A549 (cell line): ENCODE data around the gene WDR82. TPM values are rescaled to one million over a fixed set of nuclear protein-coding genes. Genes with fewer than 3 reads are reported as not detected.

ENCODE experiments used
- ATAC-seq, 2 experiments: fragments of 200-7000 bp in 1 of 2; fragments of >200 bp in 1 of 2; cut with Nextera tagmentation in 1 of 2; cut with Tn5 transposase in 1 of 2; 3 replicates each; pipeline versions ENCODE4 v1.8.0 to v1.9.1; 2018 to 2020; ENCODE audit warnings: mild to moderate bottlenecking in 1 of 2, moderate library complexity in 1 of 2
- CTCF ChIA-PET: fragments of 300-600 bp; sonication (Branson Sonifier 250); formaldehyde crosslinking; extraction: SDS; loops from one replicate; lab custom pipeline; 2021; ENCODE audit warnings: antibody characterized with exemption, inconsistent platforms; lab: Yijun Ruan, JAX
- POLR2A ChIA-PET: fragments of 350-600 bp; formaldehyde crosslinking; extraction: SDS; loops from one replicate; lab custom pipeline; 2021; ENCODE audit warnings: antibody characterized with exemption, inconsistent platforms; lab: Yijun Ruan, JAX
- DNase-seq, 2 experiments: peaks; one replicate each; pipeline versions ENCODE4 v3.0.0 to v3.0.0-alpha.2; 2011 to 2016; ENCODE audit warnings: low read depth in 1 of 2, low spot score in 1 of 2
- FAIRE-seq: peaks from 2 replicates; lab custom pipeline; 2011; peaks lifted over from hg19 to GRCh38; lab: Jason Lieb, UNC
- H3K27ac ChIP-seq, 2 experiments: fragments of >200 bp; sonication (Bioruptor Twin); formaldehyde crosslinking; 3 replicates each; pipeline ENCODE4 v1.5.1; 2016 to 2017
- H3K4me1 ChIP-seq: fragments of >200 bp; sonication (Bioruptor Twin); formaldehyde crosslinking; 3 replicates; pipeline ENCODE4 v1.6.1; 2016
- H3K4me2 ChIP-seq: fragments of >200 bp; sonication (Bioruptor Twin); formaldehyde crosslinking; 3 replicates; pipeline ENCODE4 v1.6.1; 2016
- H3K4me3 ChIP-seq: fragments of >200 bp; sonication (Bioruptor Twin); formaldehyde crosslinking; 3 replicates; pipeline ENCODE4 v1.5.1; 2016
- H3K9me3 ChIP-seq: fragments of >200 bp; sonication (Bioruptor Twin); formaldehyde crosslinking; 3 replicates; pipeline ENCODE4 v1.6.1; 2016
- CEBPB ChIP-seq, 2 experiments: fragments of >200 bp in 1 of 2; sonication (Bioruptor Twin) in 1 of 2; formaldehyde crosslinking in 1 of 2; IDR thresholded peaks; 2 replicates each; pipeline ENCODE4 v1.6.1; 2012 to 2016
- CHD2 ChIP-seq: fragments of 150-350 bp; IDR thresholded peaks from 2 replicates; pipeline ENCODE4 v1.6.1; 2014; ENCODE audit warnings: low read length; ENCODE audit not compliant: partially characterized antibody
- EP300 ChIP-seq, 2 experiments: fragments of >200 bp; sonication (Bioruptor Twin); formaldehyde crosslinking; IDR thresholded peaks; 2 replicates in 1 of 2; 3 replicates in 1 of 2; pipeline ENCODE4 v1.6.1; 2016 to 2017
- FOSL2 ChIP-seq, 2 experiments: fragments of 450-650 bp in 1 of 2; fragments of >200 bp in 1 of 2; sonication (Bioruptor Twin) in 1 of 2; formaldehyde crosslinking; IDR thresholded peaks; 2 replicates each; pipeline versions ENCODE4 v1.5.0 to v1.6.1; 2016 to 2020; ENCODE audit warnings: mild to moderate bottlenecking in 1 of 2, moderate library complexity in 1 of 2
- GATA3 ChIP-seq: IDR thresholded peaks from 2 replicates; pipeline ENCODE4 v1.6.1; 2012; ENCODE audit warnings: borderline replicate concordance
- HDAC2 ChIP-seq: fragments of 200-600 bp; sonication (generic); IDR thresholded peaks from 2 replicates; pipeline ENCODE4 v1.6.1; 2016
- HMGXB4 ChIP-seq: fragments of 250-450 bp; sonication (Bioruptor Pico); IDR thresholded peaks from 2 replicates; pipeline ENCODE4 v1.5.0; 2021; ENCODE audit warnings: mild to moderate bottlenecking, moderate library complexity, borderline replicate concordance
- JUNB ChIP-seq: fragments of >200 bp; sonication (Bioruptor Twin); formaldehyde crosslinking; IDR thresholded peaks from 2 replicates; pipeline ENCODE4 v1.6.1; 2016
- KDM1A ChIP-seq: fragments of 200-600 bp; sonication (generic); IDR thresholded peaks from 2 replicates; pipeline ENCODE4 v1.6.1; 2016; ENCODE audit warnings: low read depth, mild to moderate bottlenecking
- KDM5A ChIP-seq: fragments of 200-600 bp; sonication (generic); IDR thresholded peaks from 2 replicates; pipeline ENCODE4 v1.6.1; 2016; ENCODE audit warnings: antibody characterized with exemption, mild to moderate bottlenecking
- MAFK ChIP-seq: fragments of 450-650 bp; IDR thresholded peaks from 2 replicates; pipeline ENCODE4 v1.6.1; 2014; ENCODE audit not compliant: partially characterized antibody
- MAX ChIP-seq: IDR thresholded peaks from 2 replicates; pipeline ENCODE4 v1.6.1; 2012
- NR3C1 ChIP-seq: fragments of >200 bp; sonication (Bioruptor Twin); formaldehyde crosslinking; IDR thresholded peaks from 3 replicates; pipeline ENCODE4 v1.6.1; 2017
- PBX3 ChIP-seq: IDR thresholded peaks from 2 replicates; pipeline ENCODE4 v1.6.1; 2012
- PHF8 ChIP-seq: fragments of 200-600 bp; sonication (generic); IDR thresholded peaks from 2 replicates; pipeline ENCODE4 v1.6.1; 2016; ENCODE audit warnings: low read depth, mild to moderate bottlenecking, antibody characterized with exemption, moderate library complexity, borderline replicate concordance
- POLR2AphosphoS2 ChIP-seq: conservative IDR thresholded peaks from 2 replicates; pipeline ENCODE4 v1.6.1; 2012; ENCODE audit warnings: low read length, improper control_type of control experiment, inconsistent platforms
- RAD21 ChIP-seq, 2 experiments: fragments of >200 bp in 1 of 2; sonication (Bioruptor Twin) in 1 of 2; formaldehyde crosslinking in 1 of 2; IDR thresholded peaks in 1 of 2; conservative IDR thresholded peaks in 1 of 2; 2 replicates in 1 of 2; 3 replicates in 1 of 2; pipeline ENCODE4 v1.6.1; 2012 to 2018; ENCODE audit warnings: inconsistent platforms in 1 of 2
- RARB ChIP-seq: fragments of 250-450 bp; sonication (Bioruptor Pico); IDR thresholded peaks from 2 replicates; pipeline ENCODE4 v1.8.0; 2021; ENCODE audit warnings: mild to moderate bottlenecking, moderate library complexity
- RCOR1 ChIP-seq: fragments of 150-350 bp; IDR thresholded peaks from 2 replicates; pipeline ENCODE4 v1.6.1; 2014; ENCODE audit warnings: antibody characterized with exemption, low read length, low read depth
- RFX5 ChIP-seq: fragments of 450-650 bp; IDR thresholded peaks from 2 replicates; pipeline ENCODE4 v1.7.1; 2014; ENCODE audit warnings: antibody characterized with exemption, mild to moderate bottlenecking, moderate library complexity
- RNF2 ChIP-seq: fragments of 200-600 bp; sonication (generic); IDR thresholded peaks from 2 replicates; pipeline ENCODE4 v1.6.1; 2016; ENCODE audit warnings: low read depth, mild to moderate bottlenecking, antibody characterized with exemption, moderate library complexity, borderline replicate concordance
- SREBF2 ChIP-seq: fragments of 450-650 bp; IDR thresholded peaks from 2 replicates; pipeline ENCODE4 v1.6.1; 2014; ENCODE audit warnings: mild to moderate bottlenecking, moderate library complexity
- ZNF302 ChIP-seq: fragments of 250-450 bp; sonication (Bioruptor Pico); IDR thresholded peaks from 2 replicates; pipeline ENCODE4 v1.9.0; 2021; ENCODE audit warnings: inconsistent platforms, mild to moderate bottlenecking, moderate library complexity
- WGBS: methylation state at CpG from one replicate; pipeline ENCODE4 v1.1.6; 2017; ENCODE audit errors: missing lambda C conversion rate; 5-methylcytosine and 5-hydroxymethylcytosine counted together
- polyA plus RNA-seq, 4 experiments: library from polyadenylated mRNA; depleted of rRNA in 3 of 4; stranded (reverse); fragments of >200 nt; fragmentation: RNase III in 1 of 4; extraction: RNeasy Plus Mini Kit Qiagen cat#74134 plus additional on column Dnase treatment in 1 of 4; gene quantifications; 2 replicates in 3 of 4; 3 replicates in 1 of 4; pipeline ENCODE4 v1.2.3, GENCODE V29; 2011 to 2017
- TF ChIP-seq, protein P1 (sequence below): fragments of 250-450 bp; sonication (Bioruptor Pico); IDR thresholded peaks from 2 replicates; pipeline ENCODE4 v1.5.0; 2020; ENCODE audit warnings: low read depth, mild to moderate bottlenecking, moderate library complexity

WDR82 gene
- polyA plus RNA-seq, 2 of the 4 experiments (the other 2 are of a cell fraction) = 50.6 to 52.7 TPM

DNA sequence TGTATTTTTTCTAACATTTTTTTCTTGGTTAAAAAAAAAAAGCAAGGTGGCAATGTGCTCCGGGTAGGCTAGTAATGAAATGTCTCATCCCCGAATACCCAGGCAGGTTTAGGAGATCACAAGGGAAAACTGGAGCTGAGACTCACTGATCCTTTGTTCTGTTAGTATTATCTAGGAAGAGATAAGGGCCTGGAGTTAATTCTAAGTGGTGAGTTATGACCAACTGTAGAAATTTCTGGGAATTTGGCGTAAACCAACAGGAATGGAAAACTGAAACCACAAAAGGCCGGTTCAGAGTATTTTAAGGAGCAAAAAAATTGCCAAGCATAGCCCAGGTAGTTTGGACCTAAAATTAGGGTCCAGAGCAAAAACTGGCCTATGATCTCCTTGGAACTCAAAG is 20.5 kb downstream of the WDR82 start:
- DNase-seq (no peak), FAIRE-seq (no peak), ATAC-seq (no peak)
- no peak overlapping the region for H3K4me2 ChIP-seq
- WGBS = 96% methylated on average over 4 of the region's 4 CpGs
- no peaks in the 10 kb centered on the region for H3K9me3 ChIP-seq
- H3K4me1 ChIP-seq = no peaks in the 10 kb centered on the region
- H3K4me3 ChIP-seq = no peak overlapping the region
- no peak for TF ChIP-seq PBX3
- no peak for TF ChIP-seq EP300 (IDR thresholded peaks at IDR 0.05)
- TF ChIP-seq RFX5 = no peak
- no peak for TF ChIP-seq JUNB
- TF ChIP-seq, all 56 proteins: peak for 0
- H3K27ac ChIP-seq = no peak overlapping the region
- CTCF ChIA-PET = interaction anchor here (1.2 kb wide), 1 partner anchor 38 kb away, joined by 4 read pairs; no protein-coding TSS in a partner anchor
- POLR2A ChIA-PET = no interaction called here

GRCh38 chr3:52256622-52257021 is 21.8 kb downstream of the WDR82 start:
- Histone ChIP-seq H3K9me3 (no peaks in the 10 kb centered on the region), H3K4me3 (no peak overlapping the region), H3K27ac (no peak overlapping the region), H3K4me1 (no peaks in the 10 kb centered on the region), H3K4me2 (no peak overlapping the region)
- TF ChIP-seq RNF2 = no peak
- ATAC-seq (no peak), DNase-seq (no peak), FAIRE-seq (no peak)
- CTCF ChIA-PET = interaction anchor here (1.0 to 1.5 kb wide), 3 partner anchors 26 to 35 kb away, joined by 3 to 6 read pairs (median 6); no protein-coding TSS in a partner anchor
- POLR2A ChIA-PET = no interaction called here
- WGBS = 90% methylated on average over 4 of the region's 4 CpGs

GRCh38 chr3:52256159-52256558 is 22.3 kb downstream of the WDR82 start:
- no peaks in the 10 kb centered on the region for H3K4me1 ChIP-seq
- no peak overlapping the region for H3K4me3 ChIP-seq
- no peaks in the 10 kb centered on the region for H3K9me3 ChIP-seq
- no peak overlapping the region for H3K4me2 ChIP-seq
- no peak for DNase-seq
- ChIA-PET POLR2A (no interaction called here), CTCF (interaction anchor here (0.7 to 1.5 kb wide), 5 partner anchors 22 to 35 kb away, joined by 3 to 6 read pairs (median 3); partner anchors contain the start of gene WDR82)
- no peak overlapping the region for H3K27ac ChIP-seq
- no peak for ATAC-seq
- no peak for FAIRE-seq
- TF ChIP-seq, protein P1, sequence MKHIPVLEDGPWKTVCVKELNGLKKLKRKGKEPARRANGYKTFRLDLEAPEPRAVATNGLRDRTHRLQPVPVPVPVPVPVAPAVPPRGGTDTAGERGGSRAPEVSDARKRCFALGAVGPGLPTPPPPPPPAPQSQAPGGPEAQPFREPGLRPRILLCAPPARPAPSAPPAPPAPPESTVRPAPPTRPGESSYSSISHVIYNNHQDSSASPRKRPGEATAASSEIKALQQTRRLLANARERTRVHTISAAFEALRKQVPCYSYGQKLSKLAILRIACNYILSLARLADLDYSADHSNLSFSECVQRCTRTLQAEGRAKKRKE (CRISPR knock-in tag) = no peak
- TF ChIP-seq POLR2AphosphoS2 = no peak
- no peak for TF ChIP-seq RCOR1
- no peak for TF ChIP-seq HMGXB4
- no peak for TF ChIP-seq MAX
- TF ChIP-seq SREBF2 = no peak
- no peak for TF ChIP-seq RARB (CRISPR knock-in tag)
- no peak for TF ChIP-seq HDAC2
- TF ChIP-seq KDM5A = no peak
- no peak for TF ChIP-seq KDM1A
- TF ChIP-seq PBX3 = no peak
- TF ChIP-seq CEBPB (IDR thresholded peaks at IDR 0.05) = no peak
- TF ChIP-seq GATA3 = no peak
- no peak for TF ChIP-seq FOSL2 (IDR thresholded peaks at IDR 0.05)
- TF ChIP-seq FOSL2 (CRISPR knock-in tag; IDR thresholded peaks at IDR 0.05) = no peak
- no peak for TF ChIP-seq MAFK
- TF ChIP-seq PHF8 = no peak
- TF ChIP-seq NR3C1 = no peak
- TF ChIP-seq CHD2 = no peak
- TF ChIP-seq ZNF302 (CRISPR knock-in tag) = no peak
- TF ChIP-seq RAD21 (conservative IDR thresholded peaks at IDR 0.05 in 1 of 2, IDR thresholded peaks at IDR 0.05 in 1 of 2) = no peak
- WGBS = 63% methylated on average over 3 of the region's 3 CpGs
